HG03095 (cell line): ENCODE measurements around the gene CRACR2A.

Experiments used
- ATAC-seq: cut with Tn5 transposase; IDR thresholded peaks from one replicate; pipeline ENCODE4 v1.9.1; 2021; ENCODE audit warnings: moderate library complexity; ENCODE audit not compliant: unreplicated experiment

CRACR2A gene

GRCh38 chr12:3752741-3753486, at the start of gene CRACR2A:
CRACR2A (minus strand) TSS chr12:3753109; CDS start chr12:3696999, 56,110 bp downstream.
- ATAC-seq, result peak; percentile 83

- no peak for ATAC-seq
These were observed 44.7 kb upstream of the CRACR2A start for GRCh38 chr12:3797531-3798048.

GRCh38 chr12:3795492-3796133, 42.7 kb upstream of the CRACR2A start:
- ATAC-seq, result no peak

- no peak for ATAC-seq
These were observed 42.2 kb upstream of the CRACR2A start for GRCh38 chr12:3795066-3795465.

GRCh38 chr12:3792623-3793288, 39.8 kb upstream of the CRACR2A start:
- no peak for ATAC-seq

- ATAC-seq, result no peak
These were observed 38.5 kb upstream of the CRACR2A start for GRCh38 chr12:3791256-3791874.

GRCh38 chr12:3790642-3791041, 37.7 kb upstream of the CRACR2A start:
- ATAC-seq, result no peak

GRCh38 chr12:3789838-3790237, 36.9 kb upstream of the CRACR2A start:
- no peak for ATAC-seq

GRCh38 chr12:3777206-3777809, 24.4 kb upstream of the CRACR2A start:
- no peak for ATAC-seq

GRCh38 chr12:3775385-3776035, 22.6 kb upstream of the CRACR2A start:
- no peak for ATAC-seq

- ATAC-seq, result no peak
These were observed 19.5 kb upstream of the CRACR2A start for GRCh38 chr12:3772380-3772779.

- ATAC-seq, result no peak
These were observed 18.9 kb upstream of the CRACR2A start for GRCh38 chr12:3771853-3772252.

GRCh38 chr12:3770891-3771290, 18.0 kb upstream of the CRACR2A start:
- no peak for ATAC-seq

- ATAC-seq, result no peak
These were observed 16.1 kb upstream of the CRACR2A start for GRCh38 chr12:3768911-3769447.

GRCh38 chr12:3761116-3761735, 8.3 kb upstream of the CRACR2A start:
- no peak for ATAC-seq

GRCh38 chr12:3759878-3760277, 7.0 kb upstream of the CRACR2A start:
- no peak for ATAC-seq

- no peak for ATAC-seq
These were observed 4.4 kb upstream of the CRACR2A start for GRCh38 chr12:3757261-3757660.

GRCh38 chr12:3755898-3756297, 3.0 kb upstream of the CRACR2A start:
- no peak for ATAC-seq

GRCh38 chr12:3753544-3754284, 805 bp upstream of the CRACR2A start:
- no peak for ATAC-seq
